T-helper 2 cell treated with Interferon-gamma antibody and Interleukin-4, amounts not matched to agents 100 ng/mL and 5 ng/mL, for 36 hours (primary cell): ENCODE data around the gene POLA2. TPM values are rescaled to one million over a fixed set of nuclear protein-coding genes. Genes with fewer than 3 reads are reported as not detected.

Source experiments
- intact Hi-C: fragments of 100-400 bp; cut with micrococcal nuclease; formaldehyde crosslinking; loops from one replicate; pipeline ENCODE4 v1.15.1; 2023
- total RNA-seq: library from RNA; stranded (reverse); gene quantifications from 2 replicates; pipeline ENCODE4 v1.2.3, GENCODE V29; 2022

POLA2 gene
- total RNA-seq, 1 donor from 2014 or later, result 69.8 TPM

DNA sequence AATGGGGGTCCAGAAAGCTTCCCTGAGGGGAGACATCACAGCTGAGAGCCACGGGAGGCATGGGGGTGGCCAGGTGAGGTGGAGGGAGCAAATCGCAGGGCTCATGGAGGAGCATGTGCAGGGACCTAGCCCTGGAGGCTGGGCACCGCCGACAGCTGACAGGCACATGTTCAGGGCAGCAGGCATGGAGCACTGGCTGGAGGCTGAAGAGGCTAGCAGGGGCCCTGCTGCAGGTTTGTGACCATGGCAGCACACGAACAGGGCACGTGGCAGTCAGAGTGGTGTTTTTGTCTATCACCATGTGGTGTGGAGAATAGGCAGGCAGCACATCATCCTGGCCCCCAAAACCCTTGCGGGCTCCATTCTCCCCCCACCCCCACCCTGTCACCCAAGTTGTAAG lies 42.9 kb downstream of the POLA2 start:
- intact Hi-C loops, result no loop called here

DNA sequence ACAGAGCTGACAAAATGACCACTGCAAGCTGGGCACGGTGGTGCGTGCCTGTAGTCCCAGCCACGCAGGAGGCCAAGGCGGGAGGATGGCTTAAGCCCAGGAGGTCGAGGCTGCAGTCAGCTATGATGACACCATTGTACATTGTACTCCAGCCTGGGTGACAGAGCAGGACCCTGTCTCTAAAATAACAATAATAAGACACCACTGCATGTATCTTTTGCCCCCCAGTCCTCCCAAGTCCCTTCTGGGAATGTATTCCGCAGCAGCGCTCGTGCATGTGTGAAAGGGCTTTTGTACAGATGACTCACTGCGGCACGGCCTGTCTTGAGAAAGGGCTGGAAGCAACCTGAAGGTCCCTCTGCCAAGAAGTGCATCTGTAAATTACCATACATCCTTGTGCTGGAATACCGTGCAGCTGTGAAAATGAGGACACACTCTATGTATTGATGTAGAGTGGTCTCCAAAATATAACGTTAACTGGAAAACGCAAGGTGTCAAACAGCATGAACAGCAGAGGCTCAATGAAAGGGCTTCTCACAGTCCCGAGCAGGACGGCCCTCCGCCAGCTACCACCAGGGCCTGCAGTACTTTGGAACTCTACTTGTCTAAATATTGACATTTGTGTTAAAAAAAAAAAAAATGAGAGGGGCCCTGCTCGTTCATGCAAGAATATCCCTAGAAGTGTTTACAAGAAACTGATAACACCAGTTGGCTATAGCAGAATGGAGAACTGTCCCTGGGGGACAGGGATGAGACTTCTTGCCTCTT lies 43.9 kb downstream of the POLA2 start:
- intact Hi-C loops, result no loop called here

DNA sequence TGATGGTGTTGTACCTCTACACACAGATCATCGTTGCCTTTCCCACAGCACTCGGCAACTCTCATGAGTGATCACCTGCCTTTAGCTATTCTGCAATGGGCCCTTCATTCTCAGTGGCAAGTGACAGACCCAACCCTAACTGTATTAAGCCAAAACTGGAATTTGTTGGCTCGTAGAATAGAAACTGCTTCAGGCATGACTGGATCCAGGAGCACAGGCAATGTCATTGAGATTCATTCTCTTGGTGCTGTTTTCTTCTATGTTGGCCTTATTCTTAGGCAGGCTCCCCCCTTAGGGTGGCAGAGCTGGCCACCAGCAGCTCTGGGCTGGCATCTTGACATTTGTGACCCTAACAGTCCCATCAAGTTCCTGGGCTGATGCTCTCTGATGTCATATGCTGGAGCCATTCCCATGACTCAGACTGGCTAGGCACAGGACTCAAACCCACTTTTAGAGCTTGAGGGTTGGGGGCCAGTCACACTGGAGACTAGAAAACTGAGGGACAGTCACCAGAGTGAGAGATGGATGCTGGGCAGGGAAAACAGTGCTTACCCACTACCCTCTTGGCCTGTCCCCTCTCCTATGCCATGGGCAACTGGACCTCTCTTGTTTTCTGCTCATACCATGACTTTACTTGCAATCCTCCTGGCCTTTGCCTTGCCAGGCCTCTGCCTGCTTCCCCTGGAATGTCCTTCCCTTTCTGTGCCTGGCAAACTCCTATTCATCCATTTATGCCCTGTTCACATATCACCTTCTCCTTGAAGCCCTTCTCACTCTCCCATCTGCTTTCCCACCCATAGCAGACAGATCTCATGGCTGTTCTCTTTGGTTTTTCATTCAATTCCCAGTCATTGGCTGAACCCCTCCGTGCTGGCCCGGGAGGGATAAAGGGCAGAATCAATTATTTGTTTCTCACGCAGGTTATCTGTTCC lies 45.8 kb downstream of the POLA2 start:
- intact Hi-C loops, result no loop called here

DNA sequence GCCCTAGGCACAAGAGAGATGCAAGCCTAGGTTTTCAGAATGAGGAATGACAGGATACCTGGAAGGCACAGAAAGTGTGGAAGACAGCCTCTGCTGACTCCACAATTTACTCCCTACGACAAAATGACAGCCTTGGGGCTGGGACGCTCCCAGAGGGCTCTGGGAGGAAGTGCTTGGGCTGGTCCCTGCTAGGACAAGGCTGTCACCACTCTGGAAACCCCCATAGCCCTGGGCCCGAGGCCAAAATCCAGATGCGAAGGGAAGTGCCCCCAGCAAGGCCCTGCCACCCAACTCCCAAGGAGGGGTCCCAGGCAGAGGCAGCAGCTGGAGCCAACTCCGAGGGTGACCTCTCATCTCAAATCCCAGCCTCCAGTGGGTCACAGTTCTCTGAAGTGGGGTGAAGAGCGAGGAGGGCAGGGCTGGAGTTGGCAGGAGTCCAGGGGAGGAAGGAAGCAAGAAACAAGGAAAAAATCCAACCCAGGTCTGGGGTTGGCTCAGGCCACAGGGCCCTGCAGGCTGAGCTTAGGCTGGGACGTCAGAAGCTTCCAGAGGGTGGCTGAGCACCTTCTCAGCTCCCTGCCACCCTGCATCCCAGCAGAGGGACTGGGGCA lies 46.6 kb downstream of the POLA2 start:
- intact Hi-C loops, result no loop called here

DNA sequence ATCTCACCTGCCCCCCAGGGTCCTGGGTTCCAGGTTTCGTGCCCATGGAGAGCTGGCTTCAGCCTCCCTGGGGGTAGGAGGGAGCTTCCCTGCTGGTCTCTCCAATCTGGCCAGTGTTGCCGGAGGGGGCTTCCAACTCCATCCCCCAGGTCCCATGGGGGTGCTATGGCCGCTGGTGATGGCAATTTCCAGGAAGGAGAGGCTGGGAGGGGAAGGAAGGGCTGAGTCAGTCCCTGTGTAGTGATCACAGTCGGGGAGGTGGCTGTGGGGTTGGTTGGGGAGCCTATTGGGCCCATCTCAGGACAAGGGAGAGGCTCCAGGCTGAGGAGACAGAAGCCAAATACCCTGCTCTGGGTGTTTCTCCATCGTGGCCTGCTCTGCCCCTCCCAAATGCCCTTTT lies 47.2 kb downstream of the POLA2 start:
- intact Hi-C loops, result no loop called here

DNA sequence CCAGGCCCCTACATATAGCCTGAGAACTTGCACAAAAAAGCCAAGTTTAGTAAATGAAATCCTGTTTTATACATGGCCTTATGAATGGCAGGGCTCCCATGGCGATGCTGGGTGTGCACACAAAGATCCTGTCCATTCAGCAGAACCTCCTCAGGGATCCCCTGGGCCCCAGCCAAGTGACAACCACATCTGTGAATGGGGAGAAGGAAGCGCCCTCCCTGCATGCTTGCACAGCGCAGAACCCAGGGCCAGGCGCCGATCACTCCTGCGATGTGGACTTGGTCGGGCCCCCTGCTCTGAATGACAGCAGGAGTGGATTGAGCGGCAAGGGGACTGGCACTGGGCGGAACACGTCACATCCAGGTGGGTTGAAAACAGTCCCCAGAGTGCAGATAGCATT lies 48.5 kb downstream of the POLA2 start:
- intact Hi-C loops, result no loop called here

DNA sequence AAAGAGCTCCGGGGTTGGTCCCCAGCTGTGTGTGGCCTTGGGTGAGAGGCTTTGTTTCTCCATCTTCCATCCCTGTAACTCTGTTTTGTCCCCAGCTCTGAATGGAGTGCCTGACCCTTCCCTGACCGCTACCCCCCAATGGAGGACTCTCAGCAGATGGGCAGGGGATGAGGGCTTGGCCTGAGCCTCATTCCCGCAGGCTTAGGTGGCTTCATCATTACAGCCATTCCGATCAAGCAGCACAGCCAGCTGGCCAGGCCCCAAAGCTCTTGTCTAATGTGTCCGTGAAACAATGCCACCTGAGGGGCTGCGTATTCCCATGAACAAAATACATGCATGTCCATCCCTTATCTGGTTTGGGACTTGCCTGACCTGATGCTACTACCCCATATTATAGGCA lies 49.0 kb downstream of the POLA2 start:
- intact Hi-C loops, result no loop called here

DNA sequence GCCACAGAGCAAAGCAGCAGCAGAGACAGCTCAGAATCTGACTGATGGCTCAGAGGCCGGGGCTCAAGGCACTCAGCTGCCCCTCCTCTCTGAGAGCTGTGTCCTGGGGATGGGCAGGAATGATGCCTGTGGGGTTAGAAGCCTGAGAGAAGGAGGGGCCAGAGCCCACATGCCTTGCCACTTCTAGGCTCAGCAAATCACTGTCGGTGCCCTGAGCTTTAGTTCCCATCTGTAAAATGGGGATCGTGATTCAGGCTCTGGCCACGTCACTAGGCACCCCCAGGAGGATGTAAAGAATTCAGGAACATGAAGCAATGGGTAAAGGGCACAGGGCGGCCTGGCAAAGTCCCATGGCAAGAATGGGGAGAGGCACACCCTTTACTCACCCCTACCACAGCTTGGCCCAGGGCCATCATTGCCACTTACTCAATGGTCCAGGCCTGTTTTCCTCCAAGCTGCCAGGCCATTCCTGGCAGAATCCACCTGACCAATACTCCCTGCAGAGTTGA lies 49.5 kb downstream of the POLA2 start:
- intact Hi-C loops, result no loop called here

DNA sequence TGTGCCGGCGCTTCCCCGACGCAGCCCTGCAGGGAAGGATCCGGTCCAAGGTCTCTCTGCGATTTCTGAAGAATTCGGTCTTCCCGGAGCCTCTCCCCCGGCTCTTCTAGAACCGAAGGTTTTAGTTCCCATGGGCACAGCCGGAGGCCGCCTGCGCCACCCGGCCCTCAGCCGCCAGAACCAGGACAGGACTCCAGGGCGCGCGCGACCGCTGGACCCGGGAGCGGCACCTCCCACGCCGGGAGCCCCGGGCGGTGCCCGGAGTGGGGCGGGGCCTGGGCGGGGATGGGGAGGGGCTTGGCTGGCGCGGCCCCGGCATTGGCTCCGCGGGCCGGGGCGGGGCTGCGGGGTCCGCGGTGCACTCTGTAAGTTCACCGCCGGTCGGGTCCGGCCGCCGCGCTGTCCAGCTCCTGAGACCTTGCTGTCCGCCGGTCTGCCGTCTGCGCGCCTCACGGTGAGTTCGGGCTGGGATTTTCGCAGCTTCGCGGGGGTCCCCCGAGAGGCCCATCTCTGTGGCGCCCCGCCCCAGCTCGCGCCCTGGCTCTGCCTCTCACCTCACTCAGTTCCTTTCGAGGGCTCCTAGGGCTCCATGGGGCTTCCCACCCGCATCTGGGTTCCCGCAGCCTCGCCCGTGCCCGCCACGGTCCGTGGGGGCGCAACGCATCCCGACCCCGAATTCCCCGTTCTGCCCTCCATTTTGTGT lies 52.9 kb downstream of the POLA2 start, which contains the start of gene CDC42EP2:
Gene CDC42EP2 (plus strand): TSS at position 366 of the 703 bp plus-strand sequence. CDS start 6,033 bp downstream, outside the sequence.
- intact Hi-C loops, result loop anchor here (1.0 to 5.0 kb wide), 3 partner anchors 16 to 89 kb away; no protein-coding TSS in a partner anchor

DNA sequence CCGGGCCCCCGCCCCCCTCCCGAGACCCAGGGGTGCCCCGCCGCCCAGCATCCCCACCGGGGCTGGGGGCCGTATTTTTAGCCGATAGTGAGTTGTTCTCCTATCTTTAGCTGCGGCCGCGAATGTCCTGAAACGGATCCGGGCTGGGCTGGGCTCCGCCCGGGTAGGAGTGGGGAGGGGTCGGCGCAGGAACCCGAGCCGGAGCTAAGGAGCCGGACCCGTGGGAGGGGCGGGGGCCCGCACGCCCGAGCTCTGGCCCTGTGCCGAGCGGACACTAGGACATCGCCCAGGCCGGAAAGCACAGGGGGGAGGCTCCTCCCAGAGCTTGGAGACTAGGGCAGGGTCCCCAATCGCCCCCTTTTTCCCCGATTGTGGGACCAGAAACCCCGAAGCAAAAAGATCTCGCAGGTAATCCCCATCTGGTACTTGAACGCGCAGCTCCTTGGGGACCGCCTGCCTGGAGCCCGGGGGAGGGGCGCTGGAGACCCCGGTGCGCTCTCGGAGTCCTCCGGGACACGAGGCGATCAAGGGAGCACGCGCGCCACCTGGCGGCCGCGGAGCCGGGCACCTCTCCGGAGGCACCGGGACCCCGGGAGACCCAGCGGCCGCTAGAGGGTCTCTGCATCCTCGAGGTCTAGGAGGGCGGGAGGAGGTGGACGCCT lies 53.6 kb downstream of the POLA2 start:
- intact Hi-C loops, result loop anchor here (1.0 to 5.0 kb wide), 3 partner anchors 15 to 90 kb away; no protein-coding TSS in a partner anchor

DNA sequence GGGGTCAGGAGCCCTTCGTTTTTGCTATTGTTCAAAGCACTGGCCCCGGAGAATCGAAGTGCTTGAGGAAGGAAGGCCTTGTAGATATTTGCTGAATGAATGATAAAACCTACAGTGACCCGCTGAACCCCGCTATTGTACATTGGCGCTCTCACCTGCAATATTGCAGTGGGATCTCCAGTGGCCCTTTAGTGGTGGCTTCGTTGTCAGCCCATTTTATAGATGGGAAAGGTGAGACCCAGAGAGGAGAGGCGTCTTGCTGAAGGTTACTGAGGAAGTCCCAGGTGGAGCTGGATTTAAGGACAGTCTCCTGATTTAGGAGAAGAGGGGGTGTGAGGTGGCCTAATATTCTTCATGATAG lies 54.1 kb downstream of the POLA2 start:
- intact Hi-C loops, result loop anchor here (1.0 to 5.0 kb wide), 3 partner anchors 15 to 91 kb away; no protein-coding TSS in a partner anchor

DNA sequence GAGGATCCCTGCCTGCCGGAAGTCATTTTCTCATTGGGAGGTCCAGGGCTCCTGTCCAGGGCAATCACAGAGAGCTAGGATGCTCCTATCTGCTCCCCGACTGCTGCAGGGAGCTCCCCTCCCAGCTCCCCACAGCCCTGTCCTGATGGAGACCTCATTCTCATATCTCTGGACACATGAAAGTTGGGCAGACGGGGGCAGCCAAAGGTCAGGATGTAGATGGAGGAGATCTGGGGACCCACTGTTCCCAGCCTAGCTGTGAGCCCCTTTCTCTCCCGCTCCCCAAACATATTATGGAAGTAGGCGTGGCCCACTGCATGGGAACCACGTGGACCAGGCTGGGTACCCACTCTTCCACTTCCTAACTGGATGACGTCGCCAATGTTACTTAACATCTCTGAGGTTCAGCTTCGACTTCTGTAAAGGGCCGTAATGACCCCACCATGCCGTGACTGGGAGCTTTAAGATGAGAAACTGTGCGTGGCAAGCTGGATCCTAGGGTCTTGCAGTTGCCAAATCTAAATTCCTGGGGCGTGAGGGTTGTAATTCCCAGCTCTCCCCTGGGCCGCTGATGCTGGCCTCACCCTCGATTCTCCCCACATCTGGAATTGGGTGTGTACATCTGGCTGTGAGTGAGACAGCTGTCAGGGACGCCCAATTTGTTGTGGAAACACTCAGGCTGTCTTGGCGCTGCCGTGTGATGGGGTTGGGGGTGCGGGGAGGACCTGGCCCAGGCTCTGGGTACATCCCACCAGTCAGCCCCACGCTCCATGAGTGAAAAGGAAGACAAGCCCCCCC lies 54.7 kb downstream of the POLA2 start:
- intact Hi-C loops, result loop anchor here (5.0 kb wide), 1 partner anchor 39 kb away; no protein-coding TSS in a partner anchor

DNA sequence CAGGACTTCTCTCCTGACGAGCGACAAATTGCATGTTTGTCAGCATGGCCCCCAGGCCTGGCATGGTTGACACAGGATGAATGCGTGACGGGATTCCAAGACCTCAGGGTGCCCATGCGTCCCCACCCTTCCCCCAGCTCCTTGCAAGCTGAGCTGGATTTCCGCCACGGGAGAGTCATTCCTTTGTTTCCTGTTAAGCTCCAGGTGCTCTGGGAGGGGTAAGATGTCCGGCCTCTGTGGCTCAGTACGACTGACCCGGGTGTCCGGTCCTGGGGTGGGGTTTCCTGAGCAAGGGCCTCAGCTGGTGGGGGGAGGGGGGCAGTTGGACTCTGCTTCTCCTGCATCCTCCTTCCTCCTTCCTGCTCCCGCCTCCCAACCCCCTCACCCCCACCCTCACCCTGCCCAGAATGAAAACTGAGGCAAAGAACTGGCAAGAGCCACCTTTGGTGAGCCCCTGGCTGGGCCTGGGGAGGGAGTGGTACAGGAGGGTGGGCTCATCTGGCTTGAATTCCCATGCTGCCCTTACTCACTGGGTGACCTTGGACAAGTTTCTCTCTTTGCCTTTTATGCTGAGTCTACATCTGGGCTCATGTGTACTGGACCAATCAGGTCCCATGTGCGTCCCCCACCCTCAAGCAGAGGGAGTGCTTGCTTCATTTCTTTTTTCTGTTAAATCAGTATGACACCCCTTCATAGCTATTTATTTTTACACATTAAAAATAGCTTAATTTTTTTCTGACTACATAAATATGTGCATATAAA lies 55.4 kb downstream of the POLA2 start:
- intact Hi-C loops, result loop anchor here (5.0 kb wide), 1 partner anchor 40 kb away; no protein-coding TSS in a partner anchor

DNA sequence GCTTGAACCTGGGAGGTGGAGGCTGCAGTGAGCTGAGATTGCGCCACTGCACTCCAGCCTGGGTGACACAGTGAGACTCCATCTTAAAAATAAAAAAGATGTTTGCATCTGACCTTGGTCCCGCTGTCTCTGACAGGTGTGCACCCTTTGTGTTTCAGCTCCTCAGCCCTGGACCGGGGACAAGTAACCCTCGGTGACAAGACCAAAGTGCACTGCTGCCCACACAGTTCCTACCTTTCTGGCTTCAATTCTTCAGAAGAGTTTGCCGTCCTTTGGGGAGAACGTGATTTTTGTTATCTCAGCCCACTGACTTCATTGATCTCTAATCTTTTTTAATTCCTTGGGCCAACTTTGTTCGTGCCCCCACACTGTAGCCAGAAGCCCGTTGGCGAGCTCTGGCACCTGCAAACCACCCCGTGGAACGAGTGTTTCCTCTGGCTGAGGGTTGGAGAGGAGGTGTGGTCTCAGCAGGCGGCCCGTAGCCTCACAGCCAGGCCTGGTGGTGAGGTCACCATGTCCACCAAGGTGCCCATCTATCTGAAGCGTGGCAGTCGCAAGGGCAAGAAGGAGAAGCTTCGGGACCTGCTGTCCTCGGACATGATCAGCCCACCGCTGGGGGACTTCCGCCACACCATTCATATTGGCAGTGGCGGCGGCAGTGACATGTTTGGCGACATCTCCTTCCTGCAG lies 58.8 kb downstream of the POLA2 start:
- intact Hi-C loops, result no loop called here

DNA sequence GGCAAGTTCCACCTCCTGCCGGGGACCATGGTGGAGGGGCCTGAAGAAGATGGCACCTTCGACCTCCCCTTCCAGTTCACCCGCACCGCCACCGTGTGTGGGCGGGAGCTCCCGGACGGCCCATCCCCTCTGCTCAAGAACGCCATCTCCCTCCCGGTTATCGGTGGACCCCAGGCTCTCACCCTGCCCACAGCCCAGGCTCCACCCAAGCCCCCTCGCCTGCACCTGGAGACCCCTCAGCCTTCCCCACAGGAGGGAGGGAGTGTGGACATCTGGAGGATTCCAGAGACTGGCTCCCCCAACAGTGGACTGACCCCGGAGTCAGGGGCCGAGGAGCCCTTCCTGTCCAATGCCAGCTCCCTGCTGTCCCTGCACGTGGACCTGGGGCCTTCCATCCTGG lies 59.3 kb downstream of the POLA2 start:
- intact Hi-C loops, result no loop called here

DNA sequence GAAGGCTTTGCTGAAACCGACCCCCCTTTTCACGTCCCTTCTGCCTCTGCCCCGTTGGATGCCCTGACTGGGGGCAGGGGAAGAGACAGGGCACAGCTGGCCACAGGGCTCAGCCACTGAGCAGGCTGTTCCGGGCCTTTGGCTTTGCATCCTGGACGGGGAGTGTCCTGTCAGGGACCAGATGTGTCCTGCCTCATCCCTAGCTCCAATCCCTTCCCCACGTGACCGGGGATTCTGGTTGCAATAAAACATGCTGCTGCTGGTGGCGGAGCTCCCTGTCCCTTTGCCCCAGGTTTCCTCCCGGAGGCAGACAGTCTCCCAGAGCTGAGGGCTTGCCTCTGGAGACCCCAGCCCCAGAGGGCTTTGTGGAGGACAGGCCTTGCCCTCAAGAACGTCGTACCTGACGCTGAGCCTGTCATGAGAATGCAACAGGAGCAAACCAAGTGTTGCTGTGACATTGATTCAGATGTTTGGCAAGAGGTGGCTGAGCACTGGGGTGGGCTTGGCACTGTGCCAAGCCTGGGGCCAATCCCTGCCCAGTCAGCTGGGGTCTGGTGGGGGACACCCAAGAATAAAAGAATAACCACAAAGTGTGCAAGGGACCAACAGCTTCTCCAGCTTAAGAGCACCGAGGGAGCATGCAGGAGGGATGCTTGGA lies 60.2 kb downstream of the POLA2 start:
- intact Hi-C loops, result no loop called here

DNA sequence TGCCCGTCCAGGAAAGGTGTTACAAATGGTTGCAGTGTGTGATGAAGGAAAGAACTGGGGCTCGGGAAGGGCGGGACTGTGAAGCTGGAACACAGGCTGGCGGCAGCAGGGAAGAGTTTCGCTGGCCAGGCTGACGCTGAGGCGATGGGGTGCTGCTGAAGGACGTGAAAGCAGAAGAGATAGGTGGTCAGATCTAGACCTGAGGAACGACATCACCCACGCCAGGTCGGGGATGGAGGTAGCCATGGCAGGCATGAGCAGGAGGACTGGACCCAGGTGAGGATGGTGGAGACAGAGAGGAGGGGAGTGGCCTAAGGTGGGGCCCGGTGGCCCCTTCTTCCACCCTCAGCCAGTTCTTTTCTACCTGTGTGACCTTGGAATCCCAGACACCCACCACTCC lies 62.1 kb downstream of the POLA2 start:
- intact Hi-C loops, result no loop called here
